Subcutaneous adipose tissue (tissue), 4 donors: ENCODE measurements around the gene GFOD2. TPM values are rescaled to one million over a fixed set of nuclear protein-coding genes. Genes with fewer than 3 reads are reported as not detected.

Experiments used
- total RNA-seq, 4 donors: library from RNA; depleted of rRNA; stranded (reverse); fragments of >200 nt; gene quantifications; one replicate each; pipeline ENCODE4 v1.1.0, GENCODE V29; 2016
- TF ChIP-seq, protein P1 (sequence below): fragments of 450-650 bp; IDR thresholded peaks from one replicate; pipeline ENCODE4 v1.5.1; 2016; ENCODE audit warnings: low read depth, mild to moderate bottlenecking, control low read depth, antibody characterized with exemption, moderate library complexity

Gene GFOD2
- total RNA-seq, 4 donors from 2014 or later = 9.1 to 21.1 (median 13.6) TPM

DNA sequence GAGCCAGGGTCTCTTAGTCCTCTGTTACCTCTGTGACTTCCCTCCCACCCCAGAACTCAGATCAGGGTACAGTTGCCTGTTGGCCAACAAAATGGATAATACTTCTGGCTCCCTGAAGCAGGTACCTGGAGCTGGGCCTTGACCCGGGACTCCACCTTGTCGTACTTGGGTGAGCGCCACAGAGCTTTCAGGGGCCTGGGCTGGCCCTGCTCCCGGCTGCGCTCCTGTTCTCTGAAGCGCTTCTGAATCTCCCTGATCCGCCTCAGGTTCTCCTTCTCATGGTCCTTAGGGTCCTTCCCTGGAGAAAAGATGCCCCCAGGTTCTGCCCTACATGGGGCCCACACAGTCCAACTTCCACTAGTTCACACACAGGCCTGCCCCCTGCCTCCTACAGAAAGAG is 54.2 kb downstream of the GFOD2 start:
- TF ChIP-seq, protein P1, sequence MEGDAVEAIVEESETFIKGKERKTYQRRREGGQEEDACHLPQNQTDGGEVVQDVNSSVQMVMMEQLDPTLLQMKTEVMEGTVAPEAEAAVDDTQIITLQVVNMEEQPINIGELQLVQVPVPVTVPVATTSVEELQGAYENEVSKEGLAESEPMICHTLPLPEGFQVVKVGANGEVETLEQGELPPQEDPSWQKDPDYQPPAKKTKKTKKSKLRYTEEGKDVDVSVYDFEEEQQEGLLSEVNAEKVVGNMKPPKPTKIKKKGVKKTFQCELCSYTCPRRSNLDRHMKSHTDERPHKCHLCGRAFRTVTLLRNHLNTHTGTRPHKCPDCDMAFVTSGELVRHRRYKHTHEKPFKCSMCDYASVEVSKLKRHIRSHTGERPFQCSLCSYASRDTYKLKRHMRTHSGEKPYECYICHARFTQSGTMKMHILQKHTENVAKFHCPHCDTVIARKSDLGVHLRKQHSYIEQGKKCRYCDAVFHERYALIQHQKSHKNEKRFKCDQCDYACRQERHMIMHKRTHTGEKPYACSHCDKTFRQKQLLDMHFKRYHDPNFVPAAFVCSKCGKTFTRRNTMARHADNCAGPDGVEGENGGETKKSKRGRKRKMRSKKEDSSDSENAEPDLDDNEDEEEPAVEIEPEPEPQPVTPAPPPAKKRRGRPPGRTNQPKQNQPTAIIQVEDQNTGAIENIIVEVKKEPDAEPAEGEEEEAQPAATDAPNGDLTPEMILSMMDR = no peak

- TF ChIP-seq, protein P1 = no peak
These were observed 54.9 kb downstream of the GFOD2 start for GRCh38 chr16:67664258-67664657.

GRCh38 chr16:67663877-67664222 is 55.3 kb downstream of the GFOD2 start:
- TF ChIP-seq, protein P1 = no peak

DNA sequence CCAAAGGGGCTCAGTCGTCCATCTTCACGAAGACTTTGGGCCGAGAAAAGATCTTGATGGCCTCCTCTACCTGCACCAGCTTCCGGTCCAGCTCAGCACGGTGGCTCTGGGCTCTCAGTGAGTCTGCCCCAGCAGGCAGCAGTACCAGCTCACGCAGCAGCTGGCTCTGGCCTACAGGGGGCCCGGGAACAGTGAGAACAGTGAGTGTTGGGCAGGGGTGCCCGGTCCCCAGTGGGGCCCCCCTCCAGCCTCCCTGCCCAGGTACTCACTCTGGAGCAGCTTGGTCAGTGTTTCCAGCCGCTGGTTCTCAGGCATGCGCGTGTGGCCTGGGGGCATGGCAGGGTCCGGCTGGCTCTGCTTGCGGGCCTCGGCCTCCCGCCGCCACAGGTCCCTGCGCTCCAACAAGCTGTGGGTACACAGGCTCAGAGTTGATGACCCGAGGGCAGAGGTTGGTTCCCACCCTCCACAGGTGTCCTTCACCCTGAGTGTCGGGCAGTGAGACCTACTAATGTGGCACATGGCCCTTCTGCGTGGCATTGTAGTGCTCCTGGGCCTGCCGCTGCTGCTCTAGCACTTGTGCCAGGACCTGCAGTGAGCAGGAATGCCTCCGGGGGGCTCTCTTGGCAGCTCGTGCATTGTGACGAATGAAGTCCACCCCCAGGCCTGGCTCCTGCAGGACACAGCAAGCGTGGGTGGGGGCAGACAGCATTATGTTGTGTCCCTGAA is 55.8 kb downstream of the GFOD2 start:
- TF ChIP-seq, protein P1 = no peak

DNA sequence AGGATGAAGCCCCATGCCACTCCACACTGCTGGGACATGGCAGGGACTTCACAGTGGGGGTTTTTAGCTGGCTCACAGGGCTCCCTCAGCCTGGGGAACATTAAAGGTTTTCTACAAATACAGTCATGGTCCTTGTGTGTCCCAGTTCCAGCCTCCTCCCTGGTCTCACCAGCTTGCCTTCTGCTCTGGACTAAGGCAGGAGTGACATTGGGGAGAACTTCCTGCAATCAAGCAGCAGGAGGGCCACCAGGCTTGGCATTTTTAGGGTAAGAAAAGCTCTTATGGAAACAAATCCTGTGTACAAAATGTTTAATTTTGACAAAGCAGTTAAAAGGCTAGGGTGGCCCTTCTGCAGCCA is 56.5 kb downstream of the GFOD2 start:
- TF ChIP-seq, protein P1 = no peak

DNA sequence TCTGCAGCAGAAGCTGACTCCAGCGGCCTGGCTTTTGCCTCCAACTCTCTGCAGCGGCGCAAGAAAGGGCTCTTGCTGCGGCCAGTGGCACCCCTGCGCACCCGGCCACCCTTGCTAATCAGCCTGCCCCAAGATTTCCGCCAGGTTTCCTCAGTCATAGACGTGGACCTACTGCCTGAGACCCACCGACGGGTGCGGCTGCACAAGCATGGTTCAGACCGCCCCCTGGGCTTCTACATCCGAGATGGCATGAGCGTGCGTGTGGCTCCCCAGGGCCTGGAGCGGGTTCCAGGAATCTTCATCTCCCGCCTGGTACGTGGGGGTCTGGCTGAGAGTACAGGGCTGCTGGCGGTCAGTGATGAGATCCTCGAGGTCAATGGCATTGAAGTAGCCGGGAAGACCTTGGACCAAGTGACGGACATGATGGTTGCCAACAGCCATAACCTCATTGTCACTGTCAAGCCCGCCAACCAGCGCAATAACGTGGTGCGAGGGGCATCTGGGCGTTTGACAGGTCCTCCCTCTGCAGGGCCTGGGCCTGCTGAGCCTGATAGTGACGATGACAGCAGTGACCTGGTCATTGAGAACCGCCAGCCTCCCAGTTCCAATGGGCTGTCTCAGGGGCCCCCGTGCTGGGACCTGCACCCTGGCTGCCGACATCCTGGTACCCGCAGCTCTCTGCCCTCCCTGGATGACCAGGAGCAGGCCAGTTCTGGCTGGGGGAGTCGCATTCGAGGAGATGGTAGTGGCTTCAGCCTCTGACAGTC is 57.0 kb downstream of the GFOD2 start:
- TF ChIP-seq, protein P1 = no peak

- TF ChIP-seq, protein P1 = no peak
These were observed 57.9 kb downstream of the GFOD2 start for GRCh38 chr16:67661101-67661761.
